Measurements from ENCODE around the gene VAV3. TPM values are rescaled to one million over a fixed set of nuclear protein-coding genes. Genes with fewer than 3 reads are reported as not detected.
A peak's percentile ranks its signal among the peaks of the same experiment; 100 is the strongest.

The VAV3 gene
- total and polyA plus RNA-seq, 2 donors from 2014 or later: 61.6 to 87.5 TPM

DNA sequence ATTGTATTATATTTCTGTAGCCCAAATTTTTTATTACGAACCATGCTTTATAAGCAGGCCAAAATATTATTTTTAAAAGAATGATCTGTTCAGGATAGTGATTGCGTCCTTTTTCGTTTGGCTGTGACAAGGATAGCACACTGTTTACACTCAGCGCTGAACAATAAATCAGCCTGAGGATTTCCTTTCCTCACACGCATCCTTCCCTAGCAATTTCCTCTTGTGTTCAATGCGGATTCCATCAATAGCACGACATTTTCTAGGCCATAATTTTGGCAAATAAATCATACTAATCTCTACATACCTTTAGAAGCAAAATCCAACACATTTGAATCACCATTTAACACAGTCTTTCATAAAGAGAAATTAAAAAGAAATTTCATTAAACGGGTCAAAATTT is 1.6 kb upstream of the VAV3 start:
- H3K4me3 ChIP-seq (ENCODE audit: low read length in 3 of 3): no peak overlapping the region
- no peak overlapping the region for H3K27ac ChIP-seq (ENCODE audit: low read depth in 2 of 2, low read length in 2 of 2)
- no peaks in the 10 kb centered on the region for H3K27me3 ChIP-seq (ENCODE audit: control insufficient read depth, insufficient read depth, low read length)
- H3K9ac ChIP-seq (ENCODE audit: low read length in 3 of 3): no peak overlapping the region
- FAIRE-seq (no peak), DNase-seq (peak in 1 of 5 donors; percentile 36)
- no peaks in the 10 kb centered on the region for H3K36me3 ChIP-seq (ENCODE audit: control insufficient read depth in 2 of 3, insufficient read depth in 3 of 3, low read length in 3 of 3)
- H3K9me3 ChIP-seq (ENCODE audit: control insufficient read depth in 2 of 3, insufficient read depth in 1 of 3, low read length in 3 of 3): no peaks in the 10 kb centered on the region
- intact Hi-C loops (cut with DNase I): no loop called here
- TF ChIP-seq, protein P1, sequence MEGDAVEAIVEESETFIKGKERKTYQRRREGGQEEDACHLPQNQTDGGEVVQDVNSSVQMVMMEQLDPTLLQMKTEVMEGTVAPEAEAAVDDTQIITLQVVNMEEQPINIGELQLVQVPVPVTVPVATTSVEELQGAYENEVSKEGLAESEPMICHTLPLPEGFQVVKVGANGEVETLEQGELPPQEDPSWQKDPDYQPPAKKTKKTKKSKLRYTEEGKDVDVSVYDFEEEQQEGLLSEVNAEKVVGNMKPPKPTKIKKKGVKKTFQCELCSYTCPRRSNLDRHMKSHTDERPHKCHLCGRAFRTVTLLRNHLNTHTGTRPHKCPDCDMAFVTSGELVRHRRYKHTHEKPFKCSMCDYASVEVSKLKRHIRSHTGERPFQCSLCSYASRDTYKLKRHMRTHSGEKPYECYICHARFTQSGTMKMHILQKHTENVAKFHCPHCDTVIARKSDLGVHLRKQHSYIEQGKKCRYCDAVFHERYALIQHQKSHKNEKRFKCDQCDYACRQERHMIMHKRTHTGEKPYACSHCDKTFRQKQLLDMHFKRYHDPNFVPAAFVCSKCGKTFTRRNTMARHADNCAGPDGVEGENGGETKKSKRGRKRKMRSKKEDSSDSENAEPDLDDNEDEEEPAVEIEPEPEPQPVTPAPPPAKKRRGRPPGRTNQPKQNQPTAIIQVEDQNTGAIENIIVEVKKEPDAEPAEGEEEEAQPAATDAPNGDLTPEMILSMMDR (IDR thresholded peaks at IDR 0.05; ENCODE audit: borderline replicate concordance, extremely low read depth, insufficient read depth): no peak
- peaks cover 0 to 12% (median 4%) of the 10 kb centered on the region in 3 donors for H3K4me1 ChIP-seq (ENCODE audit: control insufficient read depth in 2 of 3, insufficient read depth in 2 of 3, low read depth in 1 of 3, low read length in 3 of 3)

GRCh38 chr1:107964336-107965109 is 457 bp downstream of the VAV3 start:
- DNase-seq (peak; percentile 62 to 74 (median 67)), FAIRE-seq (no peak)
- H3K4me1 ChIP-seq (ENCODE audit: control insufficient read depth in 2 of 3, insufficient read depth in 2 of 3, low read depth in 1 of 3, low read length in 3 of 3): peaks cover 0 to 12% (median 4%) of the 10 kb centered on the region in 3 donors
- H3K9ac ChIP-seq (ENCODE audit: low read length in 3 of 3): peak overlapping the region in 2 of 3 donors; percentile 28 to 62
- no peaks in the 10 kb centered on the region for H3K27me3 ChIP-seq (ENCODE audit: control insufficient read depth, insufficient read depth, low read length)
- peak overlapping the region; percentile 57 to 80 (median 73) for H3K4me3 ChIP-seq (ENCODE audit: low read length in 3 of 3)
- no peaks in the 10 kb centered on the region for H3K9me3 ChIP-seq (ENCODE audit: control insufficient read depth in 2 of 3, insufficient read depth in 1 of 3, low read length in 3 of 3)
- peak overlapping the region in 1 of 2 donors; percentile 34 for H3K27ac ChIP-seq (ENCODE audit: low read depth in 2 of 2, low read length in 2 of 2)
- H3K36me3 ChIP-seq (ENCODE audit: control insufficient read depth in 2 of 3, insufficient read depth in 3 of 3, low read length in 3 of 3): no peaks in the 10 kb centered on the region
- intact Hi-C loops (cut with DNase I): no loop called here
- TF ChIP-seq, protein P1 (IDR thresholded peaks at IDR 0.05; ENCODE audit: borderline replicate concordance, extremely low read depth, insufficient read depth): no peak

- Histone ChIP-seq H3K27me3 (ENCODE audit: control insufficient read depth, insufficient read depth, low read length) (no peaks in the 10 kb centered on the region), H3K4me3 (ENCODE audit: low read length in 3 of 3) (peak overlapping the region; percentile 57 to 80 (median 73)), H3K27ac (ENCODE audit: low read depth in 2 of 2, low read length in 2 of 2) (peak overlapping the region in 1 of 2 donors; percentile 34), H3K9me3 (ENCODE audit: control insufficient read depth in 2 of 3, insufficient read depth in 1 of 3, low read length in 3 of 3) (no peaks in the 10 kb centered on the region), H3K36me3 (ENCODE audit: control insufficient read depth in 2 of 3, insufficient read depth in 3 of 3, low read length in 3 of 3) (no peaks in the 10 kb centered on the region), H3K4me1 (ENCODE audit: control insufficient read depth in 2 of 3, insufficient read depth in 2 of 3, low read depth in 1 of 3, low read length in 3 of 3) (peaks cover 0 to 12% (median 4%) of the 10 kb centered on the region in 3 donors), H3K9ac (ENCODE audit: low read length in 3 of 3) (peak overlapping the region; percentile 28 to 62 (median 59))
- FAIRE-seq (no peak), DNase-seq (peak; percentile 46 to 69 (median 62))
- TF ChIP-seq, protein P1 (IDR thresholded peaks at IDR 0.05; ENCODE audit: borderline replicate concordance, extremely low read depth, insufficient read depth): no peak
- intact Hi-C loops (cut with DNase I): no loop called here
These were observed 1.2 kb downstream of the VAV3 start for GRCh38 chr1:107963601-107964335.
